ENCODE measurements around the gene NOL6.
"Not testable (repeated sequence)": the region's sequence is repeated elsewhere in the genome, so short reads cannot be mapped to it uniquely, and the experiment has no call there.

Gene NOL6

GRCh38 chr9:33429256-33429985 lies 44.3 kb downstream of the NOL6 start:
- no peak for DNase-seq

DNA sequence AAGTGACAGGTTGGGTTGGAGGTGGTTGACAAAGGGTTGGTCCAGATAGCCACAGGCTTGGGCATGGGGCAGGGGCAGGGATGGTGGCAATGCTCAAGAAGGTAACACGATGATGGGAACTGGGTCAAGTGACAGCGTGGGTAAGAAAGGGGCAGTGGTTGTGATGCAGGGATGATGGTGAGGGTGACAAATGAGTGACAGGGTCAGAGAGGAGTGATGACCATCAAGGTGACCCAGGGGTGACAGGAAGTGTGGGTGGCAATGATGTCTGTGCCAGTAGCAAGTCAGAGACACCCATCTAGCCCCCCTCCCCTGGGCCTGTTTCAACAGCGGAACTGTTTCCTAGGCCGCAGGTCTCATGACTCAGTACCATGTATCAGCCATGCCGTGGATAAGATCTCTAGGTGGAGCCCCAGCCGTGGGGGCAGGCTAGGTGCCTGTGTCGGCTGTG lies 46.9 kb downstream of the NOL6 start:
- no peak for DNase-seq

GRCh38 chr9:33425128-33425533 lies 48.6 kb downstream of the NOL6 start:
- DNase-seq = no peak

DNA sequence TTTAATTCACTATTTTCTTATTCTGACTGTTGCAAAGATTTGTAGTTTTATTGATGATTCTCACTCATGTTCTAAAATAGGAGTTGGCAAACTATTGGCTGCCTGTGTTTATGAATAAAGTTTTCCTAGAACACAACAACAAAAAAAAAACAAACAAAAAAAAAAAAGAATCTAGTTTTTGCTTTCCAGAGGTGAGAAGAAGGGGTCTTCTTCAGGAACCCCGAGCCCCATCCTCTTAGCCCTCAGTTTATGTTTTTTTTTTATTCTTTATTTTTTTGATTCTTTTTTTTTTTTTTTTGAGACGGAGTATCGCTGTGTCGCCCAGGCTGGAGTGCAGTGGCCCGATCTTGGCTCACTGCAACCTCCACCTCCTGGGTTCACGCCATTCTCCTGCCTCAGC lies 49.2 kb downstream of the NOL6 start:
- not testable (repeated sequence) for DNase-seq

- DNase-seq = not testable (repeated sequence)
These were observed 49.7 kb downstream of the NOL6 start for GRCh38 chr9:33424043-33424442.

DNA sequence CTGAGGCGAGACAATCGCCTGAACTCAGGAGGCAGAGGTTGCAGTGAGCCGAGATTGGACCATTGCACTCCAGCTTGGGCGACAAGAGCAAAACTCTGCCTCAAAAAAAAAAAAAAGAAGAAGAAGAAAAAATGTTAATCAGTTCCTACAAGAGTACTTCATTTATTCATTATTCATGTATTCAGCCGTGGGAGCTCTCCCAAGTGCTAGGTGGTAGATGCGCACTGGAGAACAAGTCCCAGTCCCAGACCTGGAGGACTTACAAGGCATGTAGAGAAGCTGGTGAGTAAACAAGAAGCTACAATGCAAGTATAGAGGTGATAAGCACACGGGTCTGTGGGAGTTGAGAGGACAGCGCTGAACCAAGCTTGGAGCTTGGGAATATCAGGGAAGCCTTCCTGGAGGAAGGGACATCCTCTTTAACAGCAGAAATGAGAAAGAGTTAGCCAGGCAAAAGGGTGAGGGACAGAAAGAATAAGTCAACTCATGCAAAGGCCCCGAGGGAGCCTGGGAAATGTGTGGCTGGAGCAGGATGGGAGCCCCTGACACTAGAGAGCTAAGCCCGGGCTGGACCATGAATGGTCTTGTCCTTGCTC lies 53.9 kb downstream of the NOL6 start:
- no peak for DNase-seq

DNA sequence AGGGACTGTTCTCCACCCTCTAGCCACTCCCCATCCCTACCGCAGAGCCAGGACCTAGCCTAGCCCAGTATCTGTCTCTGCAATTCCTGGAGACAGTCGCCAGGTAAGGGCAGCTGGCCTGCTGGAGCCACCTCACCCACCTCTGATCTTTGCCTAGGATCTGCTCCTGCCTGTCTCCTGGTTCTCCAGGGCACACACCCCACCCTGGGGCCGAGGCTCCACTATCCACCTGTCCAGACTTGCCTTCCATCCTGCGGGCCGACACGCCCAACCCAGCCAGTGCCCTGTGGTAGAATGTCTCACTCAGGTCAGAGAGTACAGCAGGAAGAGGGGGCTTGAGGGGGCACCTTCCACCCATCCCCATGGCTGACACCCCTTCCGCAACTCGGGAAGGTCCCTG lies 55.6 kb downstream of the NOL6 start:
- peak; percentile 17 for DNase-seq

- DNase-seq = peak; percentile 16
These were observed 56.7 kb downstream of the NOL6 start for GRCh38 chr9:33416996-33417395.

GRCh38 chr9:33415501-33416038 lies 58.2 kb downstream of the NOL6 start:
- DNase-seq = peak; percentile 98

DNA sequence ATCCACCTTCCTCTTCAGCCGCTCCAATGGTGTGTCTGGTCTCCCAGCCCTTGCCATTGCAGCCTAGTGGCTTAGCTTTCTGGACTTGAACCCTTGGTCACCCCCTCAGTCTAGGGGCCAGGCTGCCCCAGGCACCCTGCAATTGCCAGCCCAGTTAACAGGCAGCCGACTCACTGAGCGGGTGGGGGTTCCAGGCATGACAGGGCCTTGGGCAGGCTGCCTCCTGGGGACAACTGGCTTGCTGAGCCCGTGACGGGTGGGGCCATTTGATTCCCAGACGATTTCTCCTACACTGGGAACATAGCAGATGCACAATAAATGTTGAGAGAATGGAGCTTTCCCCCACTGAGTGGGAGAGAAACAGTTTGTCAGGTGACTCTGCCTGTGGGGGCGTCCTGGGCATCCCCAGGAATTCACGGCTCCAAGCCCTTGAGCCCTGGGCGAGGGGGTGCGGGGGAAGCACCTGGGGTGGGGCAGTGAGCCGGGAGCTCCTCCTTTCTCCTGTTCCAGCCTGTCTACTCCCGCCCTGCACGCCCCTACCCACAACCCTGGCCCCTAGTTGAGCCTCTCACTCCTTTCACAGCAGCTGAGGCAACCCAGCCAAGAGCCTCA lies 58.7 kb downstream of the NOL6 start:
- peak; percentile 35 for DNase-seq

GRCh38 chr9:33414268-33414667 lies 59.5 kb downstream of the NOL6 start:
- no peak for DNase-seq
